Measurements from ENCODE around the gene C1R.

C1R gene

GRCh38 chr12:7100239-7100638 lies 8.0 kb upstream of the C1R start:
- no peak for DNase-seq (ENCODE audit: low read depth in 2 of 2, low spot score in 1 of 2)

GRCh38 chr12:7099290-7099996 lies 7.2 kb upstream of the C1R start:
- DNase-seq (ENCODE audit: low read depth in 2 of 2, low spot score in 1 of 2) = no peak

GRCh38 chr12:7096979-7097378 lies 4.7 kb upstream of the C1R start:
- DNase-seq (ENCODE audit: low read depth in 2 of 2, low spot score in 1 of 2) = no peak

GRCh38 chr12:7096006-7096932 lies 4.0 kb upstream of the C1R start:
- no peak for DNase-seq (ENCODE audit: low read depth in 2 of 2, low spot score in 1 of 2)

GRCh38 chr12:7093892-7094291 lies 1.6 kb upstream of the C1R start:
- DNase-seq (ENCODE audit: low read depth in 2 of 2, low spot score in 1 of 2) = no peak

GRCh38 chr12:7093486-7093885 lies 1.2 kb upstream of the C1R start:
- DNase-seq (ENCODE audit: low read depth in 2 of 2, low spot score in 1 of 2) = no peak

GRCh38 chr12:7092986-7093460 lies 778 bp upstream of the C1R start:
- DNase-seq (ENCODE audit: low read depth in 2 of 2, low spot score in 1 of 2) = no peak

DNA sequence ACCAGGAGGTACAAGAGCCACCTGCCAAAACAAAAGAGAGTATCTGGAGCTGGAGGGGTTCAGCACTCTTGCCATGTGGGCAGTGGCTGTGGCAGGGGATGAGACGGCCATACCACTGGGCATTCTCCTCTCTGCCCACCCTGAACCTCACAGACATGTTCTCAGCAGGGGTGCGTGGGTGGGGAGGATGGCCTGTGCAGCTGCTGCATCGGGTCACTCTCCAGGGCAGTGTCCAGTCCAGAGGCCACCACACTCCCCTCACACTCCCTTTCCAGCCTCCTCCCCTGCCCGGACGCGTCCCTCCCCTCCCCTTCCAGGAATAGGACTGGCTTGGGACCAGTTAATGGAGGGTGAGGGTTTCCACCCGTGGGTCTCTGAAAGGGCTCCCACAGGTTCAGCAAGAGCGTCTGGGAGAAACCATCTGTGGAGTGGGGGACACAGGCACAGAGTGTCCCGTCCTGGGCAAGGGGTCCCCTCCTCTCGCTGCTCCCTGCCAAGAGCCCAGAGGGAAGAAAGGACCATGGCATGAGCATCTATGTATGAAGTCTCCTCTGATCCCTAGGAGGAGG lies 501 bp downstream of the C1R start:
- DNase-seq (ENCODE audit: low read depth in 2 of 2, low spot score in 1 of 2) = no peak

- DNase-seq (ENCODE audit: low read depth in 2 of 2, low spot score in 1 of 2) = no peak
Measured at GRCh38 chr12:7091171-7091570, 1.1 kb downstream of the C1R start.

GRCh38 chr12:7090222-7090998 lies 1.8 kb downstream of the C1R start:
- no peak for DNase-seq (ENCODE audit: low read depth in 2 of 2, low spot score in 1 of 2)

- DNase-seq (ENCODE audit: low read depth in 2 of 2, low spot score in 1 of 2) = no peak
Measured at GRCh38 chr12:7089196-7089871, 2.9 kb downstream of the C1R start.

- DNase-seq (ENCODE audit: low read depth in 2 of 2, low spot score in 1 of 2) = no peak
Measured at GRCh38 chr12:7083125-7083524, 9.1 kb downstream of the C1R start.

GRCh38 chr12:7081037-7081436 lies 11.2 kb downstream of the C1R start:
- no peak for DNase-seq (ENCODE audit: low read depth in 2 of 2, low spot score in 1 of 2)

- no peak for DNase-seq (ENCODE audit: low read depth in 2 of 2, low spot score in 1 of 2)
Measured at GRCh38 chr12:7079826-7080125, 12.5 kb downstream of the C1R start.

DNA sequence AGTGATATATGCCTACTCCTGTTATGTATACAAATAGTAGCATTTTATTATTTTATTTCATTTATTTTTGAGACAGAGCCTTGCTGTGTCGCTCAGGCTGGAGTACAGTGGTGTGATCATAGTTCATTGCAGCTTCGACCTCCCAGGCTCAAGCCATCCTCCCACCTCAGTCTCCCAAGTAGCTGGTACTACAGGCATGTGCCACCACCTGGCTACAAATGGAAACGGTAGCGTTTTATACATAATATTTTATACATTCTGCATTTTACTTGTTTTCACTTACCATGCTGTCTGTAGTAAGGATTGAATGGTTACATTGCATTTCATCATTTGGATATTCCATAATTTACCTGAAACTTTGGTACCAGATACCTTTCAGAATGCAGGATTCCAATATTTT lies 14.1 kb downstream of the C1R start:
- no peak for DNase-seq (ENCODE audit: low read depth in 2 of 2, low spot score in 1 of 2)

DNA sequence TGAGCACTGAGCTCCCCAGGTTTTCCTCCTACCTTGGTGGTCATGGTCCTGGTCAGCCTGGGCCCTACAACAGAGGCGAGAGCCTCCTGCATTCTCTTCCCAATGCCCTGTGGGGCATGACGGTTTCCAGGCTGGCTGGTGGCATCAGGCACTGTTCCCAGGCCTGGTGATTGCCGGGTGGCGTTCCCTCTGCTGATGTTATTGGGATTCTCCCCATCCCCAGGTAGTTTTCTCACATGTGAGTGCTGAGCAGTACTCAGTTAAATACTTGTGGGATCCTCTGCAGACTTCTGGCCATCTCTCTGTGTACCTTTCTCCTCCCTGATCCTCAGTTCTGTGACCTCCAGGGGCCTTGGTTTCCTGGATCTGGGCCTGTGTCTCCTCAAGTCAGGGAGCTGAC lies 15.8 kb downstream of the C1R start:
- no peak for DNase-seq (ENCODE audit: low read depth in 2 of 2, low spot score in 1 of 2)

GRCh38 chr12:7075939-7076338 lies 16.3 kb downstream of the C1R start:
- no peak for DNase-seq (ENCODE audit: low read depth in 2 of 2, low spot score in 1 of 2)

- no peak for DNase-seq (ENCODE audit: low read depth in 2 of 2, low spot score in 1 of 2)
Measured at GRCh38 chr12:7075518-7075917, 16.7 kb downstream of the C1R start.

DNA sequence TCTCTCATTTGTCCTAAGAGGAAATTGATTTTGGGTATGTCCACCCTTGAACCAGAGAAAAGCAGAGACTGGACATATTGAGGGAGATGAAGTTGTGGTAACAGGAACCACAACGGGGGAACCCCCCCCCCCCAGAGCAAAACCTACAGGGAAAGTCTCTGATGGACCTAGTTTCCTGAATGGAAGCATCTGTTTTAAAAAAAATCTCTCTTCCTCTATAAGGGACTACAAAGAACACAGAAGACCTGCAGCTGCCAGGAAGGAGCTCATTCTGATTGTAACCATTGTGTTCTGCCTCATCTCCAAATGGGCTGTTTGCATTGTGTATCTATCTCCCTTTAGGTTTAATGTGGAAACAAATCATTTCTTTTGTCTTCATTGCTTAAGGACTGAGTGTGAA lies 18.3 kb downstream of the C1R start:
- no peak for DNase-seq (ENCODE audit: low read depth in 2 of 2, low spot score in 1 of 2)

DNA sequence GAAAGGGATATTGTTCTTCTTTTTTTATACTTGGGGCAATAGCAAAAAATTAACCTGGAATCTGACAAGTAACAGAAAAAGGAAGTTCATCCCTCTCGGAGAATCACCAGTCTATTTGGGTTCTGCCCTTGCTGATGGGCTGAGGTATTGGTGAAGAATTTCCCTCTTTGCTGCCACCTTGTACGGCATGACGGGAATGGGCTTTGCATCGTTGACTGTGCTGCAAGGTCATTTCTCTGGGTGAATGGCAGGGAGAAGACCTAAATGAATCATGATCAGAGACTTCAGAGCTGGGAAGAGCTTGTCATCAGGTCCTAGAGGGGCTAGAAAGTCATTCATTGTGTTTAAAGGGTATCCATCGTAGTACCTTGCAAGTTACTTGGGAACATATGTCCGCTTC lies 19.7 kb downstream of the C1R start:
- DNase-seq (ENCODE audit: low read depth in 2 of 2, low spot score in 1 of 2) = no peak

GRCh38 chr12:7072035-7072434 lies 20.2 kb downstream of the C1R start:
- DNase-seq (ENCODE audit: low read depth in 2 of 2, low spot score in 1 of 2) = no peak

Data from stimulated activated CD8-positive, alpha-beta memory T cell treated with anti-CD3 and anti-CD28 coated beads, Interleukin-4, amount 100 ng/mL, for 1 hour (primary cell).